Coronary artery (tissue), 2 donors: Measurements from ENCODE around the gene TLR8.
A peak's percentile ranks its signal among the peaks of the same experiment; 100 is the strongest.
"Not testable (repeated sequence)": the region's sequence is repeated elsewhere in the genome, so short reads cannot be mapped to it uniquely, and the experiment has no call there.

Experiments used
- DNase-seq: peaks from one replicate; pipeline ENCODE4 v3.0.0-alpha.2; 2017; ENCODE audit warnings: low spot score
- H3K27ac ChIP-seq, 2 donors: fragments of 200-600 bp; sonication (generic); one replicate each; pipeline ENCODE4 v1.5.1; 2016 to 2019
- H3K4me3 ChIP-seq: fragments of 200-600 bp; sonication (generic); 2 replicates; pipeline ENCODE4 v1.5.1; 2016; ENCODE audit warnings: mild to moderate bottlenecking, moderate library complexity
- CTCF ChIP-seq: fragments of 200-600 bp; sonication (generic); IDR thresholded peaks from one replicate; pipeline ENCODE4 v1.5.1; 2019; ENCODE audit warnings: antibody characterized with exemption

The TLR8 gene

GRCh38 chrX:12955882-12956703 is 49.7 kb downstream of the TLR8 start:
- Histone ChIP-seq H3K4me3 (no peak overlapping the region), H3K27ac (peak overlapping the region; percentile 56 to 79)
- no peak for DNase-seq
- TF ChIP-seq CTCF = no peak

GRCh38 chrX:12956704-12957534 is 50.5 kb downstream of the TLR8 start:
- DNase-seq = no peak
- H3K27ac ChIP-seq = peak overlapping the region; percentile 56 to 79
- no peak for TF ChIP-seq CTCF
- H3K4me3 ChIP-seq = no peak overlapping the region

- no peak for DNase-seq
- no peak for TF ChIP-seq CTCF
- Histone ChIP-seq H3K27ac (peak overlapping the region in 1 of 2 donors; percentile 1), H3K4me3 (no peak overlapping the region)
Observed at GRCh38 chrX:12958059-12958458, 51.6 kb downstream of the TLR8 start.

GRCh38 chrX:12958461-12958860 is 52.0 kb downstream of the TLR8 start:
- no peak for TF ChIP-seq CTCF
- no peak for DNase-seq
- no peak overlapping the region for H3K4me3 ChIP-seq
- no peak overlapping the region for H3K27ac ChIP-seq

- H3K27ac ChIP-seq = peak overlapping the region in 1 of 2 donors; percentile 9
- DNase-seq = no peak
- no peak for TF ChIP-seq CTCF
- no peak overlapping the region for H3K4me3 ChIP-seq
Observed at GRCh38 chrX:12961196-12961718, 54.8 kb downstream of the TLR8 start.

GRCh38 chrX:12962041-12962504 is 55.7 kb downstream of the TLR8 start:
- Histone ChIP-seq H3K27ac (peak overlapping the region in 1 of 2 donors; percentile 9), H3K4me3 (no peak overlapping the region)
- no peak for TF ChIP-seq CTCF
- no peak for DNase-seq

- not testable (repeated sequence) for H3K4me3 ChIP-seq, H3K27ac ChIP-seq, DNase-seq
Observed at GRCh38 chrX:12963210-12963850, 56.9 kb downstream of the TLR8 start.
